ENCODE results near the gene PLAAT2.
"Not testable (repeated sequence)": the region's sequence is repeated elsewhere in the genome, so short reads cannot be mapped to it uniquely, and the experiment has no call there.

The PLAAT2 gene

GRCh38 chr11:63548178-63548577 is 15.0 kb downstream of the PLAAT2 start:
- DNase-seq, result no peak

- no peak for DNase-seq
These were observed 16.1 kb downstream of the PLAAT2 start for GRCh38 chr11:63547061-63547460.

DNA sequence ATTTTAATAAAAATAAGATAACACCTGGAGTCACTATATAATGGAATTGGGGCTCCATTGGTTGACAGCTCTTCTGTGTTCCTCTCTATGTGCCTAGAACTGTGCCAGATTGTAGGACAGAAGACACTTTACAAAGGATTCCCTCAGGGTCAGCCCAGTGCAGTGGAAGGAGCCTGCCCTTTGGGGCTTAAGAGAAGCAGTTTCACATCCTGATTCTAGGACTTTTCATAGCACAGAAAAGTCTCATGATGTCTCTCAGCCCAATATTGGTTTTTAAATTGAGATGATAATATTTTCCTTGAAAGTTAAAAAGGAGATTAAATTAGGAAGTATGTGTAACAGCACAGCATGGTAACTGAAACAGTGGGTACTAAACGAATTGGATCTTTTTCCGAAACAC is 19.5 kb downstream of the PLAAT2 start:
- DNase-seq, result no peak

DNA sequence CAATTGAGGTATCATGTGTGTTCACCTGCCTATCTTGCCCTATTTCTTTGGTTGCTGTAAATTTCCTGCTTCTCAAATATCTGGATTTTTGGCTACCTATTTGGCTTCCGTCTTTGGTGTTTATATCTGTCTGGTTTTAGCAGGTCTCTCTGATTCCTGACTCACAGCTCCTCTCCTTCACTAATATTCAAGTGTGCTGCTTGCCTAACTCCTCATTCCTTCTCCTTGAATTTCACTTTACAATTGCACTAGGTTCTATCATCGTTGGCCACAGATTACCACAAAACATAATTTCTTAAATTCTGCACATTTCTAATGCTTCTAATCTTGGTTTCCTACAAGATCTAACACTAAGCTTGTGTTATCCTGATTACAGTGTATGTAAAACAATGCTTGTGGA is 20.7 kb downstream of the PLAAT2 start:
- DNase-seq, result not testable (repeated sequence)

GRCh38 chr11:63537293-63538101 is 25.7 kb downstream of the PLAAT2 start:
- peak in 1 of 5 experiments; percentile 37 for DNase-seq

DNA sequence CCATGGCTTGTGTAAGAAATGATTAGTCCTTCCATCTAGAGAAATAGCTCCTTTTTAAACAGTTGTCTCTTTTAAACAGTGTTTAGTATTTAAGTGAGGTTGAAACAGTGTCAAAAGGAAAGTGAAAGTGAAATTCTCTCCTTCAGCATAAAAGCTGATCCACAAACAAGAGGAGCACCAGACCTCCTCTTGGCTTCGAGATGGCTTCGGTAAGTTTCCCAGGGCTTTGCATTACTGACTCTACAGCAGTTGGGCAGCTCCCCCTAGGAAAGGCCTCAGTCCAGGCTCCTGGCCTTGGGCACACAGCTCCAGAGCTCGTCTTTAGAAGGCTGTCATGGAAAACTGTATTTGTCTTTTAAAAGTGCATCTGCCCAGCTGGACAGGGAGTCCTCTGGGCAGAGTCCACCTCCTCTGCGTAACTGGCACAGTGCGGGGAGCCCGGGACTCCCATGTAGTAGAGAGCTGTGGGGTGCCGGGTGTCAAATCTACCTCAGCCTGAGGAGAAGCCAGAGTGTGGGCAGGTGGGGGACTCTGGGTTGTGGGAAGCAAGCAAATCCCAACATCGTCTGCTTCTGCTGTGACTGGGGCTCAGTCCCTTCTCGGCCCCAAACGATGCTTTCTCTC is 26.4 kb downstream of the PLAAT2 start, which contains the start of gene PLAAT4:
PLAAT4 (plus strand) TSS at position 140 of the 624 bp plus-strand sequence; CDS start at position 201, 61 bp downstream.
- peak in 2 of 5 experiments; percentile 42 to 80 for DNase-seq

- peak in 2 of 5 experiments; percentile 35 to 70 for DNase-seq
These were observed 27.4 kb downstream of the PLAAT2 start for GRCh38 chr11:63535734-63536133.

DNA sequence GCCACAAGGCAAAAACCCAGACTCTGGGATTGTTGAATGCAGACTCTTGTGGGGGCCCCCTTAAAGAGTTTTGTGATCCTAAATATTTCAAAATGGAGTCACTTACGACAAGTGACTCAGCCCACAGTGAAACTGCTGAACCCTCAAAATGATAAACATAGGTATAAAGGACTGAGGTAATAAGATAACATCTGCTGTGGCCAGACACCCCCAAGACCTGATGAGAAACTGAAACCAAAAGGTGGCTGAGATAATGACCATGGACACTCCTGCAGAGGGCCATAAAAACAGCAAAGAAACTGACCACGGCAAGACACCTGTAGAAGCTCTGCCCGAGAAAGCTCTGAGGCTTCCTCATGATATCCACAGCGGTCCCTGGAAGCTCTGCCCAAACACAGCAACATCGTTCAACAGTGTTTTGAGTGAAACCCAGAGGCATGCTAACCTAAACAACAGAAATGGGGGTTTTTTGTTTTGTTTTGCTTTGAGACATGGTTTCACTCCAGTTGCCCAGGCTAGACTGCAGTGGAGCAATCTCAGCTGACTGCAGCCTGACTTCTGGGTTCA is 28.2 kb downstream of the PLAAT2 start:
- peak in 2 of 5 experiments; percentile 44 to 78 for DNase-seq

DNA sequence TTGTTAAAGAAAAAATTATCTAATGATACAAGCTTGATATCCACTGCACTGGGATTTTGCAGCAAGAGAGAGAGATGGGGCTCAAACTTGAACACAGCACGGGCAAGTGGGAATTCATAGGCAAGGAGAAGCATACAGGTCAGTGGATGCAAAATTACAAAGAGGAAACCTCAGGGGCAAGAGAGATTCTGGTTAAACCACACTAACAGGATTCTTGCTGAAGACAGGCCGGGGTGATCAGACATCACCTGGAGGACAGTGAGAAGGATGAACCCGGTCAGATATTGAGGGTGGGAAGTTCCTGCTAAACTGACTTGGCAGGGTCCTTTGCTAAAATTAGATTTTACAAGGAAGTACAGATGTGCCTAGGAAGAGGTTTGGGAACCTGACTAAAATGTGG is 29.1 kb downstream of the PLAAT2 start:
- no peak for DNase-seq

- DNase-seq, result peak in 1 of 5 experiments; percentile 30
These were observed 30.2 kb downstream of the PLAAT2 start for GRCh38 chr11:63532799-63533475.

GRCh38 chr11:63532117-63532516 is 31.1 kb downstream of the PLAAT2 start:
- DNase-seq, result no peak

DNA sequence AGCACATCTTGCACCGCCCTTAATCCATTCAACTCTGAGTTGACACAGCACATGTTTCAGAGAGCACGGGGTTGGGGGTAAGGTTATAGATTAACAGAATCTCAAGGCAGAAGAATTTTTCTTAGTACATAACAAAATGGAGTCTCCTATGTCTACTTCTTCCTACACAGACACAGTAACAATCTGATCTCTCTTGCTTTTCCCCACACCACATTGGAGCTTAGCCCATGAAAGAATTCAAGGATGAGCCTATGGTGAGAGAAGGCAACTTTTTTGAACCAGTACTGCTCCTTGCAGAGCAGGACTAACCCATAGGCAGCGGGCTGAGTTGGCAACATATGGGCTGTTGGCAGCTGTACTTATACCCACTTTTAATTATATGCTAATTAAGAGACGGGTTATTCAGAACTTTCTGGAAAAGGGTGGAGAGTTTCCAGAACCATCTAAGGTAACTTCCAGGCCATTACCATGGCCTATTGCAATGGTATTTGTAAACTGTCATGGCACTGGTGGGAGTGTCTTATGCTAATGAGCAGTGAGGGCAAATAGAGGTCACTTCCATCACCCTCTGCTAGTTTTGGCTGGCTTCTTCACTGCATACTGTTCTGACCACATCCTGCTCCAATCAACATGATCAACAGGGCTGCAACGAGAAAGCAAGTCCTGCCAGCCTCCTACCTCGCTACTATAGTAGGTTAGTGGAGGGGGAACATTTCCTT is 31.9 kb downstream of the PLAAT2 start:
- peak in 4 of 5 experiments; percentile 12 to 95 (median 60) for DNase-seq

DNA sequence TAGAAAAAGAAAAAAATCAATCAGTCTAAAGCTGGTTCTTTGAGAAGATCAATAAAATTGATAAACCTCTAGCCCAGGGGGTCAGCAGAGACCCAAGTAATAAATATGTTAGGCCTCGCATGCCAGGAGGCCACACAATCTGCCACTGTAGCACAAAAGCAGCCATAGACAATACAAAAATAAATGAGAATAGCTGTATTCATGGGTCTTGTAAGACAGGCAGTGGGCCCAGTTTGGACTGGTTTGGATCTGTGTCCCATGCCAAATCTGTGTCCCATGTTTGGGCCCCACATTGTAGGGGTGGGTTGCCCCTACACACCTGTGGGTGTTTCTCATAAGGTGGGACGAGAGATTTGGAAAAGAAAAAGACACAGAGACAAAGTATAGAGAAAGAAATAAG is 33.2 kb downstream of the PLAAT2 start:
- no peak for DNase-seq

DNA sequence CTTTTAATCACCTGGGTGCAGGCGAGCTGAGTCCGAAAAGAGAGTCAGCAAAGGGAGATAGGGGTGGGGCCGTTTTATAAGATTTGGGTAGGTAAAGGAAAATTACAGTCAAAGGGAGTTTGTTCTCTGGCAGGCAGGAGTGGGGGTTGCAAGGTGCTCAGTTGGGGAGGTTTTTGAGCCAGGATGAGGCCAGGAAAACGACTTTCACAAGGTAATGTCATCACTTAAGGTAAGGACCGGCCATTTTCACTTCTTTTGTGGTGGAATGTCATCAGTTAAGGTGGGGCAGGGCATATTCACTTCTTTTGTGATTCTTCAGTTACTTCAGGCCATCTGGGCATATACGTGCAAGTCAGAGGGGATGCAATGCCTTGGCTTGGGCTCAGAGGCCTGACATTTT is 33.8 kb downstream of the PLAAT2 start:
- DNase-seq, result not testable (repeated sequence)

GRCh38 chr11:63528729-63529278 is 34.4 kb downstream of the PLAAT2 start:
- not testable (repeated sequence) for DNase-seq

DNA sequence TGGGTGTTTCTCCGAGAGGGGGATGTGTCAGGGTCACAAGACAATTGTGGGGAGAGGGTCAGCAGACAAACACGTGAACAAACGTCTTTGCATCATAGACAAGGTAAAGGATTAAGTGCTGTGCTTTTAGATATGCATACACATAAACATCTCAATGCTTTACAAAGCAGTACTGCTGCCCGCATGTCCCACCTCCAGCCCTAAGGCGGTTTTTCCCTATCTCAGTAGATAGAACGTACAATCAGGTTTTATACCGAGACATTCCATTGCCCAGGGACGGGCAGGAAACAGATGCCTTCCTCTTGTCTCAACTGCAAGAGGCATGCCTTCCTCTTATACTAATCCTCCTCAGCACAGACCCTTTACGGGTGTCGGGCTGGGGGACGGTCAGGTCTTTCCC is 35.0 kb downstream of the PLAAT2 start:
- DNase-seq, result not testable (repeated sequence)

DNA sequence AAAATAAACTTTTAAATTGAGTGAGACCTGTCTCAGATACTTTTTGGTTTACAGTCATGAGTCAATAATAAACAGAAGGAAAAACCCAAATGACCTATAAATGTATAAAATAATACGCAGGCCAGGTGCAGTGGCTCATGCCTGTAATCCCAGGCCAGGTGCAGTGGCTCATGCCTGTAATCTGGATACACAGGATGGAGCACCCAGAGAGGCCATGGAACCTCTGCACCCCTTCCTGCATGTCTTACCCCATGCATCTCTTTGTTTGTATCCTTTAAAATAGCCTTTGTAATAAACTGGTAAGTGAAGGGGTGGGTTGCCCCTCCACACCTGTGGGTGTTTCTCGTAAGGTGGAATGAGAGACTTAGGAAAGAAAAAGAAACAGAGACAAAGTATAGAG is 35.5 kb downstream of the PLAAT2 start:
- DNase-seq, result no peak

DNA sequence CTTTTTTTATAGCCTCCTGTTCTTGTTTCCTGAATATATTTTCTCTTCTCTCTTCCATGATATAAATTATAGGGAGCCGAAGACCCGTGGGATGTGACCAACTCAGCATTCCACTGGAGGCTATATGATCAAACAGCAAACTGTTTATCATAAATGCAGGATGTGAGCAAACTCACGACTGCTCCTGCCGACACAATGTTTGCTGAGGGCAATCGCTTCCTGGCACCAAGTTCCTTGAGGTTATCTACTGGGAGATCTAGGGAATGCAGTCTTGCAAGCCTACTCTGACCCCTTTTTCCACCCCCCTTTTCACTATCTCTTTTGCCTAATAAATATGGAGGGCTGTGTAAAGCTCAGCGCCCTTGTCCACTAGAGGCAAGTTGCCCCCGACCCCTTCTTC is 40.0 kb downstream of the PLAAT2 start:
- no peak for DNase-seq

DNA sequence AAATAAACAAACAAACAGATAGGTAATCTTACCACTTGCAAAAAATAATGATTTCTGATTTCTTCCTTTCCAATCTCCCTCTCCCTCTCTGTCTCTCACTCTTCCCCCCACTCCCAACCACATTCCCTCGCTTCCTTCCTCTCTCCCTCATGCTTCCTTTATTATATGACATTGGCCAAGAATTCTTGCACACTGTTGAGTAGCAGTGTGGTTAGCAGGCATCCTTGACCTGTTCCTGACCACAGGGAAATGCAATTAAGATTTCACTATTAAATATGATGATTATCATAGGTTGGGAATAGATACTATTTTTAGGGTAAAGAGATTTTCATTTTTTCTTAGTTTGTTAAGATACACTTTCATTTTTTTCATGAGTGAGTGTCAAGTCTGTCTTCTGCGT is 41.3 kb downstream of the PLAAT2 start:
- no peak for DNase-seq

GRCh38 chr11:63520606-63521170 is 42.5 kb downstream of the PLAAT2 start:
- DNase-seq, result no peak

- DNase-seq, result peak in 1 of 5 experiments; percentile 74
These were observed 44.6 kb downstream of the PLAAT2 start for GRCh38 chr11:63518548-63518947.

- no peak for DNase-seq
These were observed 46.0 kb downstream of the PLAAT2 start for GRCh38 chr11:63517156-63517555.
